ENCODE measurements around the gene PON2. TPM values are rescaled to one million over a fixed set of nuclear protein-coding genes. Genes with fewer than 3 reads are reported as not detected.

The PON2 gene
- total and polyA plus RNA-seq, 2 of the 13 experiments (the other 11 are each of a cell fraction or from before 2014, with no cell fraction given): 202 to 217 TPM

DNA sequence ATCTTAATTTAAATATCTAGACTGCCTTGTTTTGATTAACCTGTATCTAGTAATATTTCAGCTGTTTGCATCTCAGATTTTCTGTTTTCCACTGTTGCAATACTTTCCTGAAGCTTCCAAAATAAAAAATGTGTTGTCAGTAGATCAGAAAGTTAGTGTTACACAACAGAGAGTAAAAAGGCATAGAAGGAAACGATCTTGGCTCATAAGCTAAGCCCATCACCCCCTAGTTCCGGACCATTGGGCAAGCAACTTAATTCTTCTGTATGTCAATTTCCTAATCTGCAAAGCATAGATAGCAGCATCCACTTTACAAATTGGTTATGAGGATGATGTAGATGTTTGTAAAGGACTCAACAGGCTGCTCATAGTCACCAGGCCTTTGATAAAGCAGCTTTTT is 43.1 kb downstream of the PON2 start:
- intact Hi-C loops (cut with micrococcal nuclease; ENCODE audit: unreplicated experiment): no loop called here
- H3K79me2 ChIP-seq (ENCODE audit: insufficient read depth, low read length): peaks cover 3% of the 10 kb centered on the region

More for the DNA sequence above, 43.1 kb downstream of the PON2 start:
- Histone ChIP-seq H3K4me1 (ENCODE audit: insufficient read depth, low read length) (0 out of 2 replicates have a peak, but pooled peaks cover 4% of the 10 kb centered on the region), H3K4me3 (replicated peaks in 1 of 3; ENCODE audit: insufficient read depth in 1 of 3, low read depth in 2 of 3, low read length in 3 of 3) (no peak overlapping the region), H2AFZ (ENCODE audit: low read length) (no peak overlapping the region), H3K9ac (ENCODE audit: insufficient read depth, low read depth, low read length) (no peak overlapping the region), H3K9me3 (ENCODE audit: low read length) (no peaks in the 10 kb centered on the region), H3K27me3 (ENCODE audit: control insufficient read depth in 1 of 2, insufficient read depth in 2 of 2, low read length in 2 of 2) (no peaks in the 10 kb centered on the region; a peak in 1 of 5 replicates), H4K20me1 (ENCODE audit: insufficient read depth, low read length) (no peaks in the 10 kb centered on the region), H3K36me3 (replicated peaks in 1 of 2; ENCODE audit: control insufficient read depth in 1 of 2, insufficient read depth in 2 of 2, low read length in 2 of 2) (no peaks in the 10 kb centered on the region; a peak in 1 of 5 replicates), H3K27ac (ENCODE audit: extremely low read length, insufficient read depth, low read length) (no peak overlapping the region), H3K4me2 (ENCODE audit: low read depth, low read length) (no peak overlapping the region)
- CTCF ChIA-PET (ENCODE audit: low intra/inter-chr PET ratio, low total read pairs): no interaction called here
- TF ChIP-seq, protein P1, sequence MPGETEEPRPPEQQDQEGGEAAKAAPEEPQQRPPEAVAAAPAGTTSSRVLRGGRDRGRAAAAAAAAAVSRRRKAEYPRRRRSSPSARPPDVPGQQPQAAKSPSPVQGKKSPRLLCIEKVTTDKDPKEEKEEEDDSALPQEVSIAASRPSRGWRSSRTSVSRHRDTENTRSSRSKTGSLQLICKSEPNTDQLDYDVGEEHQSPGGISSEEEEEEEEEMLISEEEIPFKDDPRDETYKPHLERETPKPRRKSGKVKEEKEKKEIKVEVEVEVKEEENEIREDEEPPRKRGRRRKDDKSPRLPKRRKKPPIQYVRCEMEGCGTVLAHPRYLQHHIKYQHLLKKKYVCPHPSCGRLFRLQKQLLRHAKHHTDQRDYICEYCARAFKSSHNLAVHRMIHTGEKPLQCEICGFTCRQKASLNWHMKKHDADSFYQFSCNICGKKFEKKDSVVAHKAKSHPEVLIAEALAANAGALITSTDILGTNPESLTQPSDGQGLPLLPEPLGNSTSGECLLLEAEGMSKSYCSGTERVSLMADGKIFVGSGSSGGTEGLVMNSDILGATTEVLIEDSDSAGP (CRISPR knock-in tag; IDR thresholded peaks at IDR 0.05; ENCODE audit: borderline replicate concordance): no peak
- TF ChIP-seq ZNF703 (CRISPR knock-in tag; IDR thresholded peaks at IDR 0.05; ENCODE audit: borderline replicate concordance) (no peak), KDM6A (CRISPR knock-in tag; IDR thresholded peaks at IDR 0.05; ENCODE audit: low read depth) (no peak), ZFX (CRISPR knock-in tag; IDR thresholded peaks at IDR 0.05; ENCODE audit: low read depth) (no peak), SCMH1 (CRISPR knock-in tag; IDR thresholded peaks at IDR 0.05; ENCODE audit: borderline replicate concordance) (no peak), ZNF605 (CRISPR knock-in tag; IDR thresholded peaks at IDR 0.05) (no peak), ZNF674 (CRISPR knock-in tag; IDR thresholded peaks at IDR 0.05; ENCODE audit: low read depth) (no peak), CEBPG (CRISPR knock-in tag; IDR thresholded peaks at IDR 0.05) (no peak), ATRX (CRISPR knock-in tag; IDR thresholded peaks at IDR 0.05; ENCODE audit: borderline replicate concordance) (no peak), PTBP1 (IDR thresholded peaks at IDR 0.05; ENCODE audit: low read depth, low read length, poor library complexity, severe bottlenecking) (no peak), KMT2A (CRISPR knock-in tag; IDR thresholded peaks at IDR 0.05) (no peak), ZMAT3 (CRISPR knock-in tag; conservative IDR thresholded peaks at IDR 0.05) (no peak), CBX1 (IDR thresholded peaks at IDR 0.05; ENCODE audit: low read depth) (no peak), SMAD9 (CRISPR knock-in tag; IDR thresholded peaks at IDR 0.05) (no peak), SMAD1 (CRISPR knock-in tag; IDR thresholded peaks at IDR 0.05; ENCODE audit: borderline replicate concordance, low read depth) (no peak)
- TF ChIP-seq, protein P2, sequence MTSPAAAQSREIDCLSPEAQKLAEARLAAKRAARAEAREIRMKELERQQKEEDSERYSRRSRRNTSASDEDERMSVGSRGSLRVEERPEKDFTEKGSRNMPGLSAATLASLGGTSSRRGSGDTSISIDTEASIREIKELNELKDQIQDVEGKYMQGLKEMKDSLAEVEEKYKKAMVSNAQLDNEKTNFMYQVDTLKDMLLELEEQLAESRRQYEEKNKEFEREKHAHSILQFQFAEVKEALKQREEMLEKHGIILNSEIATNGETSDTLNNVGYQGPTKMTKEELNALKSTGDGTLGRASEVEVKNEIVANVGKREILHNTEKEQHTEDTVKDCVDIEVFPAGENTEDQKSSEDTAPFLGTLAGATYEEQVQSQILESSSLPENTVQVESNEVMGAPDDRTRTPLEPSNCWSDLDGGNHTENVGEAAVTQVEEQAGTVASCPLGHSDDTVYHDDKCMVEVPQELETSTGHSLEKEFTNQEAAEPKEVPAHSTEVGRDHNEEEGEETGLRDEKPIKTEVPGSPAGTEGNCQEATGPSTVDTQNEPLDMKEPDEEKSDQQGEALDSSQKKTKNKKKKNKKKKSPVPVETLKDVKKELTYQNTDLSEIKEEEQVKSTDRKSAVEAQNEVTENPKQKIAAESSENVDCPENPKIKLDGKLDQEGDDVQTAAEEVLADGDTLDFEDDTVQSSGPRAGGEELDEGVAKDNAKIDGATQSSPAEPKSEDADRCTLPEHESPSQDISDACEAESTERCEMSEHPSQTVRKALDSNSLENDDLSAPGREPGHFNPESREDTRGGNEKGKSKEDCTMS (CRISPR knock-in tag; conservative IDR thresholded peaks at IDR 0.05): no peak
- ATAC-seq: no peak
- BruUV-seq (replicated peaks): no TSS peak
- POLR2A ChIA-PET: no interaction called here
- in situ Hi-C loops (cut with HindIII; ENCODE audit: extremely low pct_ligation_motif_present, low pct_unique_long_range_greater_than_20kb): no loop called here
- FAIRE-seq: no peak
- WGBS (ENCODE audit: low lambda C conversion rate): 88% methylated on average over 2 of the region's 2 CpGs
- DNase-seq (ENCODE audit: low spot score): no peak

Data from HepG2 (cell line).